ENCODE data around the gene KPNB1.

The KPNB1 gene

DNA sequence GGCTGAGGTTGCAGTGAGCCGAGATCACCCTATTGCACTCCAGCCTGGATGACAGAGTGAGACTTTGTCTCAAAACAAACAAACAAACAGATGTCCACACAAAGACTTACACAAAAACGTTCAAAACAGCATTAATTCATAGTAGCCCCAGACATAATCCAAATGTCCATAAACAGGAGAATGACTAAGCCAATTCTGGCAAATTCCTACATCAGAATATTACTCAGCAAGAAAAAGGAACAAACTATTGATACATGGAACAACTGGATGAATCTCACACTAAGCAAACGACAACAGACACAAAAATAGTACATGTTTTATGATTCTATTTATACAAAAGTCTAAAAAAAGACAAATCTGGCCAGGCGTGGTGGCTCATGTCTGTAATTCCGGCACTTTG, 10.8 kb upstream of the KPNB1 start:
- no peak for DNase-seq

DNA sequence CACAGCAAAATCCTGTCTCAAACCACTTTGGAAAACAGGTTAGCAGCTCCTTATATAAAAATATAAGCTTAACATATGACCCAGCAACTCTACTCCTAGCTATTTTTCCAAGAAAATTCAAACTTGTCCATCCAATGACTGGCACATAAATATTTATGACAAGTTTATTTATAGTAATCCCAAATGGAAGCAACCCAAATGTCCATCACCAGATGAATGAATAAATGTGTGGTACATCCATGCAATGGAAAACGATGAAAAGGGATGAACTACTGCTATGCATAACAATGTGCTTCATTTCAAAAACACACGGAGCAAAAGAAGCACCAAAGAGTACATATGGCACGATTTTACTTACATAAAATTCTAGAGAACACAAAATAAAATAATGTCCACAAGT, 9.6 kb upstream of the KPNB1 start:
- no peak for DNase-seq

DNA sequence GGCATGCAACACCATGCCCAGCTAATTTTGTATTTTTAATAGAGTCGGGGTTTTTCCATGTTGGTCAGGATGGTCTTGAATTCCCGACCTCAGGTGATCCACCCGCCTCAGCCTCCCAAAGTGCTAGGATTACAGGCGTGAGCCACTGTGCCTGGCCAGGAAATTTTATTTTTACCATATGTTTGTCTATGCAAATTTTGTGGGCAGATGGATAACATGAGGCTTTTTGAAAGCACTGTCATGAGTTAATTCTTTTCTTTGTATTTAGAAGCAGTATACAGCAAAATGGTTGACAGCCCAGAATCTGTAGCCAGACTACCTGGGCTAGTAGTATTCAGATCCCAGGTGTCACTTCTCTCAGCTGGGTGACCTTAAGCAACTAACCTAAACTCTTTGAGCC, 8.5 kb upstream of the KPNB1 start:
- no peak for DNase-seq

DNA sequence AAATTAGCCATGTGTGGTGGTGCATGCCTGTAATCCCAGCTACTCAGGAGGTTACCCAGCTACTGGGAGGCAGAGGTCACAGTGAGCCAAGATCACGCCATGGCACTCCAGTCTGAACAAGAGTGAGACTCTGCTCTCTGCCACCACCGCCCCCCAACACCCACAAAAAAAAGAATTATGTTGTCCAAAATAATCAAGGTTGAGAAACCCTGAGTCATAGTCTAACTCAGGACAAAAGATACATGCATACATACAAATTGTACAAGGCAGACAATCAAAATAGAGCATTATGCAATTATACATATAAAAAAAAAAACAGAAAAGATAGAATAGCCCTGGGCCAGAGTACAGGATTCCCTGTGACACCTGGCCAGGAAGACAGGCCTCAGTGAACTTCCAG, 6.6 kb upstream of the KPNB1 start:
- DNase-seq, result no peak

DNA sequence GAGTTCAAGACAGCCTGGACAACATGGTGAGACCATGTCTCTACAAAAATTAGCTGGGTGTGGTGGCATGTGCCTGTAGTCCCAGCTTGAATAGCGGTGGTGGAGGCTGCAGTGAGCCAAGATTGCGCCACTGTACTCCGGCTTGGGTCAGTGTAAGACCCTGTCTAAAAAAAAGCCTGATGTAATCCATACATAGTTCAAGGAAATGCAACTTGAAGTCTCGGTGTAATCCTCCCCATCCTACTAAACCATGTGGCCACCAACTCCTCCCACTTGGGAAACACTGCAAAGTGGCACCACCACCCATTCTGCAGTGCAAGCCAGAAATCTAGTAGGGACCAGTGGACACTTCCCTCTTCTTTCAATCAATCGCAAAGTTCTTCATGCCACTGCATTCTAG, 5.4 kb upstream of the KPNB1 start:
- no peak for DNase-seq

DNA sequence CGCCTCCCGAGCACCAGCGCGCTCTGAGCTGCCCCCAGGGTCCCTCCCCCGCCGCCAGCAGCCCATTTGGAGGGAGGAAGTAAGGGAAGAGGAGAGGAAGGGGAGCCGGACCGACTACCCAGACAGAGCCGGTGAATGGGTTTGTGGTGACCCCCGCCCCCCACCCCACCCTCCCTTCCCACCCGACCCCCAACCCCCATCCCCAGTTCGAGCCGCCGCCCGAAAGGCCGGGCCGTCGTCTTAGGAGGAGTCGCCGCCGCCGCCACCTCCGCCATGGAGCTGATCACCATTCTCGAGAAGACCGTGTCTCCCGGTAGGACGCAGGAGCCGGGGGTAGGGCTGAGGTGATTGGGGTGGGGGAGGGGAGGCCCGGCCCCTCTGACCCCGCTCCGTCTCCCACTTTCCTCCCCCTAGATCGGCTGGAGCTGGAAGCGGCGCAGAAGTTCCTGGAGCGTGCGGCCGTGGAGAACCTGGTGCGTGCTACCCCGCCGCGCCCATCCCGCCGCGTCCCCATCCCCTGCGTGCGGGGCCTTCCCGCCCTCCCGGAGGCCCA, 329 bp downstream of the KPNB1 start:
- DNase-seq, result no peak

DNA sequence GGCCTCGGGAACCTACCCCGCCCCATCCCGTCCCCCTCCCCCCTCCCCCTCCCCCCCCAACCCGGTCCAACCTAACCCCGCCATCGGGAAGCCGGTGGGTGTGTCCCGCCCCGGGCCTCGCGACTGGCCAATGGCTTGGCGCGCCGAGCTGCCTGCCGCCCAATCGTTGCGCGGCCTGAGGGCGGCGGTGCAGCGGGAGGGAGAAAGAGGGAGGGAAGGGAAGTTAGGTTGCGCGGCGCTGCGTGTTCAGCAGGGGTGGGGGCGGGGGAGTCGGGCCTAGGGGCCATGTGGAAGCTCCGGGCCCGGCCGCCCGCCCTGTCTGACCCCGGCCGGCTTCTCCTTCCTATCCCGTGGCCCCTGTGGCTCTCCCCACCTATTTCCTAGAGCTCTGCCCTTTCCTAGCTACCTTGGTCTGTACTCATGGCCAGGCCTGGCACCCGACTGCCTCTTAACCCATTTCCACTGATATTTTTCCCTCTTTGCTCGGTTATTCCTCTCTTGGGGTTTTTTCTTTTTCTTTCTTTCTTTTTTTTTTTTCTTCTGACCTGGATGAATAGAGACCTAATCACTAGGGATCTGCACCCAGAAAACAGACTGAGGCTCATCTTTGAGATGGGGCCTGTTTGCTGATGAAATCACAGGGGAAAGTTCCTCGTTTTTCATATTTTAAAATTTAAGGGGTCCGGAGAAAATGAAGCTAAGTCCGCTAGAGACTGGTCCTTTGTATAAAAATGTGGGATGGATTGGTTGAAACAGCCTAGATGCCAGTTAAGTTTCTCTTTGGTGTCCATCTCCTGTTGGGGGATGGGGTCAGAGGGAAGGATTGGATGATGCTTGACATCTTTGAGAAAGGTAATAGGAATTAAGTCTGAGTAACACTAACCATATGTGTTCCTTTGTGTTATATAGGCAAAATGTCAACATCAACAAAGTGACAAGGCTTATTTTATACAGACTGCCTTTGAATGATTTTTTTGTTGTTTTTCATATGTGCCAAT, 1.1 kb downstream of the KPNB1 start:
- peak; percentile 95 for DNase-seq

DNA sequence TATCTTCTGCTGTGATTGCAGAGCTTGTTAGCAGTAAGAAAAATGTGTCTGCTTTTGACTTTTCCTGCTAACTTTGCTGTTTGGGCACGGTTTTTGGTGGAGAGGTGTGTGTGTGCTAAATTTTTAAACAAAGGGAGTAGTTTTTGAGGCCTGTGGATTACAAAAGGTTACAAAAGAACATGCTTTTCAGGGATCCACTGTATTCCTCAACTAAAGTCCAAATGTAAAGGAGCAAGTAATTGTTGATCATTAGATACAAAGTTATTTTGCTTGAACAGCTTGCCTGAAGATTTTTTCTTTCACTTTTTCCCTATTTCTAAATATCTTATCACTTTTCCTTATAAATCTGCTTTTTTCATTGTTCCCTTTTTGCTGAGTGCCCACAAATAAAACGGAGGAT, 2.0 kb downstream of the KPNB1 start:
- DNase-seq, result no peak

DNA sequence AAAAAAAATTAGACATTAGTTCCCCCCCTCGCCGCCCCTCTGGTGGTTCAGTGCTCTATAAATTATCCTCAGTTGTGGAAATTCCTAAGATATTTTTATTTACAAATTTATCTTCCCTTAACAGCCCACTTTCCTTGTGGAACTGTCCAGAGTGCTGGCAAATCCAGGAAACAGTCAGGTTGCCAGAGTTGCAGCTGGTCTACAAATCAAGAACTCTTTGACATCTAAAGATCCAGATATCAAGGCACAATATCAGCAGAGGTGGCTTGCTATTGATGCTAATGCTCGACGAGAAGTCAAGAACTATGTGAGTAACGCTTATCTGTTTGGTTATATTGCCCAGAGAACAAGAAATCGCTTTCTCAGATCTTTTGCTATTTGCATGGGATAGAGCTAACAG, 2.9 kb downstream of the KPNB1 start:
- DNase-seq, result no peak

DNA sequence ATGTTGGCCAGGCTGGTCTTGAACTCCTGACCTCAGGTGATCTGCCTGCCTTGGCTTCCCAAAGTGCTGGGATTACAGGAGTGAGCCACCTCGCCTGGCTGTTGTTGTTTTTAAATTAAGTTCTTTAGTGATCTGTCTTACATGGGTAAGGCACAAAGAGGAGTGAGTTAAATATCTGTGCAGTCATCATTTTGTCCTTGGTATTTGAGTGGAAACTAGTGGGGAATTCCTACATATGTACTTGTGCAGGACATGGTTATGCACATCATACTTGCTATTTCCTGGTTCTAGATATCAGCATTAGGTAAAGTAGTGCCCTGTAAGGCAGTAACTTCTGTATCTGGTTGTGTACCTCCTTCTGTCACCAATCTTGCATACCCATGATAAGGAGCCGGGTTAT, 3.7 kb downstream of the KPNB1 start:
- DNase-seq, result no peak

DNA sequence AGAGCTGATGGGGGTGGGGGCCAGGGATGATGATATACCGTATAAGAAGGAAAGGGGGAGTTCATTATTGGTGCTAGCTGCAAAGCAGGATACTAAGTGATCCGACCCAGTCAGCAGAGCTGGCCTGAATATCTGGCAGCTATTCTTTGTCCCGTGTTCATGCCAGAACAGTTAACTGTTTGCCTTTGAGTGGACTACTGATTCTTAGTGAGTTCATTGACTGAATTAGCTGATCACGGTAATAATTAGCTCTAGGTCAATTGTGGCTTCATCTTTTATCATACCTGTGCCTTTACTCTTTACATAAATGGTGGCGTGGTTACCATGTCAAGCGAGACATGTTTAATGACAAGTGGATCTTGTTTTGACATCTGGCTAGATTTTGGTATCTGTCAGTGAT, 5.3 kb downstream of the KPNB1 start:
- no peak for DNase-seq

DNA sequence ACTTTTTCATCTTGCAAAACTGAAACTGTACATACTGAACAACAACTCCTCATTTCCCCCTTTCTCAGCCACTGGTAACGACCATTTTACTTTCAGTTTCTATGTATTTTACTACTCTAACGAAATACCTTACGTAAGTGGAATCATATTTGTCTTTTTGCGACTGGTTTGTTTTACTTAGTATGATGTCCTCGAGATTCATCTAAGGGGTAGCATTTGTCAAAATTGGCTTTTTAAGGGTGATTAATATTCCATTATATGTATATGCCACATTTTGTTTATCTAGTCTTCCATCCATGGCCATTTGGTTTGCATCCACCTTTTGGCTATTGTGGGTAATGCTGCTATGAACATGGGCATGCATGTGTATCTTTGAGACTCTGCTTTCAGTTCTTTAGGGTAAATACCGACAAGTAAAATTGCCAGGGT, 10.4 kb downstream of the KPNB1 start:
- no peak for DNase-seq

DNA sequence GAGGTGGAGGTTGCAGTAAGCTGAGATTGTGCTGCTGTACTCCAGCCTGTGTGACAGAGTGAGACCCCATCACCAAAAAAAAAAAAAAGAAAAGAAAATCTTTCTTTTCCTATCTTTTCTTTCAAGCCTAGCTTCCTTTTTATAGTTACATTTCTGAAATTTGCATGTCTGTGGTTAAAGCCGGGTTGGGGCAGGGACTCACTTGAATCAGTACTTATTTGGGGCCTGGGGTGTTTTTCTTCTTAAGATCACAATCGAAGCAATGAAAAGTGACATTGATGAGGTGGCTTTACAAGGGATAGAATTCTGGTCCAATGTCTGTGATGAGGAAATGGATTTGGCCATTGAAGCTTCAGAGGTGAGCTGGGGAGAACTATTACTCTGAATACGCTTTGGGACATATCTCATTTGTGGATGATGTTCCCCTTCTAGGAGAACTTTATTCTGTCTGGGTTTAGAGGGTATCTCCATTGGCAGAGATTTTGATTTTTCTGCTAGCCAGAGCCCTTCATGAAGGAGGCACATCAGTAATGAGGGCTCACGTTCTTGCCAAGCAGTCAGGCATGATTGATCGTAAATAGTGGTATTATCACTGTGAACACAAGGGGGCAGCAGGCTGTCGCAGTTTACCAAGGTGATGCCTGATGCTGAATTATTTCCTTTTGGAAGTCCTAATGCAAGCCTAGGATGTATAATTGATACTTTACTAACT, 14.3 kb downstream of the KPNB1 start:
- DNase-seq, result peak; percentile 53

DNA sequence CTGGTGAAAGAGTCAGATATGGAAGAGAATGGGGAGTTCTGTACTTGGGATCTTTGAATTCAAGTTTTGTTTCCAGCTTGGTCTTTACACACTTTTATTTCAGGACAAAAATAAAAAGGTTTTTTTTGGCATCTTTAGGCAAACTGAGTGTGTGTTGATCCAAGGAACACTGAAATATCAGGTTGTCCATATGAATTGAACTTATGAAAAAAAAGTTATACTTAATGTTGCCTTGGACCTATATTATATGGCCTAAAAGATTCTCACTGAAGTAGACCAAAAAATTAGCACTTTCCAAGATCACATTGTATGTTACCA, 14.9 kb downstream of the KPNB1 start:
- no peak for DNase-seq

DNA sequence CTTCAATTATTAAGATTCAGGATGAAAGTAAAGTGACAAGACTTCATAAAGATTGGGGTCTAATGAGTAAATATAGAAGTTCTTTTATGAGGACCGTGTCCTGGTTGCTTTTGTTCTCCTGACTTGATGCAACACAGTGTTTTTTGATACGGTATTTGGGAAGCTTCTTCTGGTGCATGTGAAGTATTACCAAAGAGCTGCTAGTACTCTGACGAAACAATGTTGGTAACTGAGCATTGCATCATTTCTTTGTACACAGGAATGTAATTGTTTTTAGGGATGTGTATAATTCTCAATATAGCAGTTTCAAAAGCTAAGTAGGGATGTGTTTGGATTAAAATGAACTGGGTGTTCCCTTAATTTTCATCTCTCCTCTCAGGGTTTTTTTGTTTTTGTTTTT, 15.9 kb downstream of the KPNB1 start:
- DNase-seq, result no peak

DNA sequence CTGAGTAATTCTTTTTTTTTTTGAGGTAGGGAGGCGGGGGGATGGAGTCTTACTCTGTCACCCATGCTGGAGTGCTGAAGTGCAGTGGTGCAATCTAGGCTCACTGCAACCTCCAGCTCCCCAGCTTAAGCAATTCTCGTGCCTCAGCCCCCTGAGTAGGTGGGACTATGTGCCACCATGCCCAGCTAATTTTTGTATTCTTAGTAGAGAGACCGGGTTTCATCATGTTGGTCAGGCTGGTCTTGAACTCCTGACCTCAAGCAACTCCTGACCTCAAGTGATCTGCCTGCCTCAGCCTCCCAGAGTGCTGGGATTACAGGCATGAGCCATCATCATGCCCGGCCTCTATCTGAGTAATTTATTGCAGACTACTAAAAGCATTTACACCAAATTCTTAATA, 19.4 kb downstream of the KPNB1 start:
- no peak for DNase-seq

DNA sequence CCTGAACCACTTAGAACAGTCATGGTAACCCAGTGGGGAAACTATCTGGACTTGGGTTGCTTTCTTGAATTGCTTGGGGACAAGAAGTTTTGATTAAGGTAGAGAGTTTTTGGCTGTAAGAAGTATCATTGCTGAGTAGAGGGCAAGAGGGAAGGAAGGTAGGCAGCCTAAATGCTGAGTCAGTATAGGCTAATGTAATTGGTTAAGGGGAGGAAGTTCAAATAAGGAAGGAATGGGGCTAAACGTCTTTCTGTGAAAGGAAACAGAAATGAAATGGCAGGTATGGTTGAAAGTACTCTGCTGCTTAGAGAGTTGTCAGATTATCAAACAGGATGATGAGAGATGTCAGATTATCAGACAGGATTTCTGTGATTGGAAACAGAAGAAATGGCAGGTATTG, 20.3 kb downstream of the KPNB1 start:
- no peak for DNase-seq

DNA sequence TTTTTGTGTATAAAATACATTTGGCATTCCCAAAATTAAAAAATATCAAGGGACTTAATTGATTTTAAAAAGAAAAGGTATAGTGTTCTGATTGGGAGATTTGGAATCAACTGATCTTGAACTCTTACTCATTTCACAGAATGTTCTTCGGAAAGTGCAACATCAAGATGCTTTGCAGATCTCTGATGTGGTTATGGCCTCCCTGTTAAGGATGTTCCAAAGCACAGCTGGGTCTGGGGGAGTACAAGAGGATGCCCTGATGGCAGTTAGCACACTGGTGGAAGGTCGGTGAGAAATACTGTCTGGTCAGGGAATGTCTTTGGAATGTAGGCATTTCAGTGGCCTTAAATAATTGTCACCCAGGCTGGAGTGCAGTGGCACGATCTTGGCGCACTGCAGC, 24.8 kb downstream of the KPNB1 start:
- no peak for DNase-seq

DNA sequence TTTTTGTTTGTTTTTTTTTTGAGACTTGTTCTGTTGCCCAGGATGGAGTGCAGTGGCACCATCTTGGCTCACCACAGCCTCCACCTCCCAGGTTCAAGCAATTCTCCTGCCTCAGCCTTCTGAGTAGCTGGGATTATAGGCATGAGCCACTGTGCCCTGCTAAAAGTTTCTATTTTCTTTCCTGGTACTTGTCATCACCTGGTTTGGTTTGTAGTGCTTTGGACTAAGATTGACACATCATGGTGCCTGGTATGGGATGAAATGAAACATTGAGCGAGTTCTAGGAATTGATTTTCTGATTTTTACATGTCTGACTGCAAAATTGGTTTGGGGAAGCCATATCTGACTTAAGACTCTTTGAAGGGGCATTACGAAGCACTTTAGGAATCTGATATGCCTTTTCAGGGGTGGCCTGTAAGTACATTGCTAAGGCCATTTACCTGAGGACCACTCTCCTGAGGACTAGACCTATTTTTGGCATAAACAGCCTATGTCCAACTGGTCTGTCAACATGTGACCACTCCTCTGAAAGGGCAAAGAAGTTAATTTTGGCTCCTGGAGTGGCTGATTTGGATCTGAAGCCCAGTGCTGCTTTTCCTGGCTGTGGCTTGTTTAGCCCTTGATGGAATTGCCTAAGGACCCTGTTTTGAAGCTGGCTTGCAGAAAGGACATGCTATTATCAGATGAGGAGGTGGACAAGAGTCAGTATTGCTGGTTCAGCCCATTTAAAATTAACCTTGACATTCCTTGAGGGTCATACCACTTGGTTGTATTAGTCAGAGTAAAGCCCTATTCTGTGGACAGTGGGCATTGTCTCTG, 25.9 kb downstream of the KPNB1 start:
- no peak for DNase-seq

DNA sequence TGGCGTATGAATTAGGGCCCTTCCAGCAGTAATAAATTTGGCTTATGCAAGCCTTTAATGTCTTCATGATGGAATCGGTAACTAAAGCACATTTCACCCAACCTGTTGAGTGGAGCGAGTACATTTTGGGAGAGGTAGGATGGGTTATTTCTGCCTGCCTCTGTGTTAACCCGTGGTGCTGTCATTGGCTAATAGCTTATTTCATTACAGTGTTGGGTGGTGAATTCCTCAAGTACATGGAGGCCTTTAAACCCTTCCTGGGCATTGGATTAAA, 26.4 kb downstream of the KPNB1 start:
- DNase-seq, result no peak

DNA sequence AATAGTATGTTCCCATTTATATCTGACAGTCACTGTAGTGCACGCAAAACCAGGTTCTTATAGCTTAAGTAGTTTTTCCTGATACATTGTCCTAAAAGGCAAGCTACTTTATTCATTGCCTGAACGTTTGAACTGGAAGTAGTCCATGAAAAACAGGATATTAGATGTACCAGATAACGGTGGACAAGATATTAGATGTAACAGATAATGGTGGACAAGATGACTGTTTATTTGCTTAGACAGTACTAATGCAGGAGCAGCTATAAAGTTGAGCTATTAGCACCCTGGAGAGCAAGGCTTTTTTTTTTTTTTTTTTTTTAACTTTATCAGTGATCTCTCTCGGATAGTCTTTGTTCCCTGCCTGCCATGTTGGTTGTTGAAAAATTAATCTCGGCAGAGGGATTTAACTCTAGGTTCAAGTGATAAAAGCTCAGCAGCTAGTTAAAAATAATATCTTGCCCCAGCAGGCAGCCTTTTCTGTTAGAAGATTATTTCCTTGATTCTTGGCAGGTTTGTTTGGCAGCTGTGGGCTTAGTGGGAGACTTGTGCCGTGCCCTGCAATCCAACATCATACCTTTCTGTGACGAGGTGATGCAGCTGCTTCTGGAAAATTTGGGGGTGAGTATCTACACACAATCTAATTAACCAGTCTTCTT, 26.9 kb downstream of the KPNB1 start:
- DNase-seq, result no peak

DNA sequence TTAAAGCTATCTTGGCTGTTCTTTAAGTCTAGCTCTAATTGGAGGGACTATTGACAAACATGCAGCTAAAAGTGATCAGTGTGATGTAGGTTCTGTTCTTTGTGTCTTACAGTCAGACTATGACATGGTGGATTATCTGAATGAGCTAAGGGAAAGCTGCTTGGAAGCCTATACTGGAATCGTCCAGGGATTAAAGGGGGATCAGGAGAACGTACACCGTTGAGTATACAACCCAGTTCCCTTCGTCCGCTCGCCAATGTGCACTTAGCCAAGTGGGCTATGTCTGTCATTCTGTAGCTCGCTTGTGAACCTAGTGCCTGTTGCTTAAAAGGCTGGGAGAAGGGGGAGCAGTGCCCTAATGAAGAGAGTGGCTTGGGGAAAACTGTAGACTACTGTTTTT, 28.5 kb downstream of the KPNB1 start:
- DNase-seq, result no peak

DNA sequence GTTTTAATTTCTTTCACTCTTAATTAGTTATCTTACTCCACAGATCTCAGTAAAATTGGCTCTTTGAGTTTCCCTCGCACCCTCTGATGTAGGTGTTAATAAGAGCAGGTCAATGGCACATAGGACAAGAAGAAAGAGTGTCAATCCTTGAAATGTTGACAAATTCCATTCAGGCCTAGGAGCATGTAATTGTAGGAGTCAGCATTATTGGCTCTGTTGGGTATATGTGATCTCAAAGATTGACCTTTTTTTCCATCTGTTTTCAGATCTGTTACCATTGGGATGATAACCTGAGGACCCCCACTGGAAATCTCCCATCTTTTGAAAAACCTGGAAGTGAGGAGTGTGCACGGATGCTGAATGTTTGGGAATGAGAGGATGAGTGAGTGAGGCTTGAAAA, 32.4 kb downstream of the KPNB1 start:
- no peak for DNase-seq
